LNCAP (cell line): ENCODE results near the gene ATG2A.

Source experiments
- CTCF ChIP-seq: fragments of 450-650 bp; IDR thresholded peaks from 2 replicates; pipeline ENCODE4 v1.5.1; 2017; ENCODE audit warnings: mild to moderate bottlenecking

ATG2A gene

DNA sequence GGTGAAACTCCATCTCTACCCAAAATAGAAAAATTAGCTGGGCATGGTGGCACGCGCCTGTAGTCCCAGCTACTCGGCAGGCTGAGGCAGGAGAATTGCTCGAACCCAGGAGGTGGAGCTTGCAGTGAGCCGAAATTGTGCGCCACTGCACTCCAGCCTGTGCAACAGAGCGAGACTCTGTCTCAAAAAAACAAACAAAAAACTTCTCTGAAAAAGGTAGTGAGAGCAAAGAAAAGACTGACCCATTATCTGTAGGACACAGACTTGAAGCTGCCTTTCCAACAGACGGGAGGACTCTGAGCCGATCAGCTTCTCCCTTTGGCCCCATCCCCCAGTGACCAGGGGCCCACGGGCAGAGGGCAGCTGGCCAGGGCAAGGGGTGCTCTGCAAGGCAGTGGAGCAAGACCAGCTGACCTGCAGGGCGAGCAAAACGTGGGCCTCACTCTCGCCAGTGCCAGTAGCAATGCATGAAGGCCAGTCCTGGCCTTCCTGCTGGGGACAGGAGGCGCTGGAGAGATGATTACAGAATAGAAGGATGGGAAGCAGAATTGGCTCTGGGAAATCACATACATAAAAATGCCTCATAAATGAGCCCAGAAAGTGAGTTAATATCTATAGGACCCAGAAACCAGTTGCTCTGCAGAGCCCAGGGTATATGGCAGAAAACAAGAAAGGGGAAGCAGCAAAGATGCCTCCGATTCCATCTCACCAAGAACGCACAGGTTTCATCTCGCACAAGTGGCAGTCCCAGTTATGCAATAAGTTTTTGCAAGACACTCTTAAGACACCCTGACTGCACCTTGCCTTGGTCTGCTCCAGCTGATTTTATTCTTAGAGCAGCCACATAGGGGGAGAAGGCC, 41.4 kb downstream of the ATG2A start:
- TF ChIP-seq CTCF: no peak

DNA sequence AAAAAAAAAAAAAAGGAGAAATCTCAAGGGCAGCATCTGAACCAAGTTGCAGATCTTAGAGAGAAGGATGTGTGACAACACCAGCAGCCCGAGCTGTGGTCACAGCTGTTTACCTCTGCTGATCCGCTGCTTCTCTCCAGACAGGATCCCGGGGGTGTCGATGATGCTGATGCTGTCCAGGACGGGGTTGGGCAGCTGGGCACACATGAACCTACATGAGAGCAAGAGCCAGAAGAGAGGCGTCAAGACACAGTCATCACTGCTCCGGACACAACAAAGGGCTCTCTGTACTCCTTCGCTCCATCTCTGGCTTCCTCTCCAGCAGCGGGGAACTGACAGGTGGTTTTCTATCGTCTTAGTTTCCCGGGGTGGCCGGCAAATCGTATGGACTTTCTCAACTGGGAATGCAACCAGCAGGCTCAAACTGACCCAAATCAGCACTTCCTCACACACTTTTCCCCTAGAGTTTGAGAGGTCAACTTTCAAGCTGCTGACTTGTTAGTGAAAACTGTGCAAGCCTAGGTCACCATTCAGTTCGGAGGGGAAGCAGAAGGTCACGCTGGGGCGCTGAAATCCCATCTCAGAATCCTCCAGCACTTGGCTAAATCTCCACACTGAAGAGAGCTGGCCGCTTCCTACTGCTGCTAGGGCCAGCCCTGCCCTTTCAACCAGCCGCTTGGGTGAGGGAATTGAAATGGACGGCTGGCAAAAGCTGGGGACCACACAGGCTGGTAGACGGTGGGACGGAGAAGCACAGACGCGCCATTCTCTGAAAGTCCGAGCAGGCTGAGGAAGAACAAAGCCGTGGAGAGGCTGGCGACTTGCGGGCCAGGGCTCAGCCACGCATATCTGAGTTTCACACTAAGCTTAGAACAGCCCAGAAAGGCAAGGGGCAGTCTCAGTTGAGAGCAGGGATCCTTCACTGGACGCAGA, 42.4 kb downstream of the ATG2A start:
- no peak for TF ChIP-seq CTCF

DNA sequence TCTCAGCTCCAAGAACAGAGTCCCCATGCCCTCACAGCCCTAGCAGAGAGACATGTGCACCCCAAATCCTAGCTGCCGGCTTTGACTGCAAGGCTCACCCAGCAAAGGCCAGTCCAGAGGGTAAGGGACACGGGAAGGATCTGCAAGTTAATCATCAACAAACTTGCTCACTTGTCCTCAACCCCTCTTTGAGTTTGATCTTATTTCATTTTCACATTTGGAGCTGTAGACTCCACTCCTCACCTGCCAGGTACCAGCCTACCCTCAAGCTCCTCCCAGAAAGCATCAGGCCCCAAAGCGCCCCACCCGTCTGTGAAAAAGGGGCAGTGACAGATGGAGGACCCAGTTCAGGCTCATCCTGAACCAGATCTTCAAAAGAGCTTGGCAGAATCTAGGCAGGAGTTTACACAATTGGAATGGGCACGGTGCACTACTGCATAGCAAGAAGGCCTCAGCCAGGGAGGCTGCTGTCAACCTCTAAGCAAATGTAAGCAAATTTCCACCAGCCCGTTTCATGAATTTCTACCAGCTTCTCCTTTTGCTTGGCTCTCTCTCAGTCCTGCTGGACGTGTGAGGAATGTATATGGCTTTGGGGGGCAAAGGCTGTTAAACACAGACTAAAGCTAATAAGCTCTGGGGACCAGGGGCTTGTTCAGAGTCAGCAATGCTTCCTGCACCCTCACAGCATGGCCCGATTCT, 44.1 kb downstream of the ATG2A start:
- TF ChIP-seq CTCF: no peak

DNA sequence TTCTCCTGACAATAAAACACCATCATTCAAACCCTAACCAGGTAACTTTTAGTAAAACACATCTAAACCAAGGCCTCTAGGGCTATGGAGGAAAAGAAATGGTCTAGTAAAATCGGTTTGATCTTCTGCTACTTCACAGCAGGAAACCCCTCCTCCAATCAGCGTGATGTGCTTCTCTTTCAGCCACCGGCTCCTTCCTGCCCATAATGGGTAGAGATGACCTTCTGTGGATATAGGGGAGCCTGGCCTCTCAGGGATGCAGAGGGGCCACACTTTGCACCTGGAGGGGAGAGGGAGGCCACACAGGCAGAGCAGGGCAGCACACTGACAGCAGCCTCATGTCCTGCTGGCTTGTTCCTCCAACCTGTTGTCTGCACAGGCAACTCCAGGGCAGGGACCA, 45.5 kb downstream of the ATG2A start:
- no peak for TF ChIP-seq CTCF

GRCh38 chr11:64870893-64871466, 46.0 kb downstream of the ATG2A start:
- TF ChIP-seq CTCF: no peak

GRCh38 chr11:64870176-64870892, 46.7 kb downstream of the ATG2A start:
- no peak for TF ChIP-seq CTCF
